Testis (tissue), 3 donors: Measurements from ENCODE around the gene ANKRD13D. TPM values are rescaled to one million over a fixed set of nuclear protein-coding genes. Genes with fewer than 3 reads are reported as not detected.

ENCODE experiments used
- DNase-seq: peaks from one replicate; pipeline ENCODE4 v3.0.0-alpha.2; 2019
- H3K27ac ChIP-seq, 2 donors: fragments of 200-600 bp; sonication (generic); one replicate each; pipeline ENCODE4 v1.5.1; 2019
- H3K27me3 ChIP-seq: fragments of 200-600 bp; sonication (generic); one replicate; pipeline ENCODE4 v1.5.1; 2019
- H3K36me3 ChIP-seq: fragments of 200-600 bp; sonication (generic); one replicate; pipeline ENCODE4 v1.5.1; 2017; ENCODE audit warnings: low read depth; ENCODE audit errors: missing control alignments
- H3K4me1 ChIP-seq: fragments of 200-600 bp; sonication (generic); one replicate; pipeline ENCODE4 v1.5.1; 2019
- H3K4me3 ChIP-seq, 2 donors: fragments of 200-600 bp; sonication (generic); one replicate each; pipeline ENCODE4 v1.5.1; 2017 to 2019
- H3K9me3 ChIP-seq: fragments of 200-600 bp; sonication (generic); one replicate; pipeline ENCODE4 v1.5.1; 2017
- POLR2A ChIP-seq: fragments of 450-650 bp; IDR thresholded peaks from one replicate; pipeline ENCODE4 v1.6.1; 2017; ENCODE audit warnings: antibody characterized with exemption, mild to moderate bottlenecking, moderate library complexity
- WGBS, 2 donors: methylation state at CpG; one replicate each; pipeline ENCODE4 v1.1.5; 2018; 5-methylcytosine and 5-hydroxymethylcytosine counted together
- intact Hi-C: fragments of 100-400 bp; cut with DNase I; formaldehyde crosslinking; loops from one replicate; pipeline ENCODE4 v1.15.1; 2023; ENCODE audit warnings: low total_unique reads
- polyA plus RNA-seq: library from polyadenylated mRNA; stranded (reverse); fragments of 350-450 nt; fragmentation: Illumina TruSeq; extraction: RNeasy Lipid Tissue Mini Kit (QIAGEN cat#74804); gene quantifications from one replicate; pipeline ENCODE4 v1.2.3, GENCODE V29; 2014; ENCODE audit warnings: low read depth, low replicate concordance; ENCODE audit not compliant: insufficient read depth
- total RNA-seq, 2 donors: library from RNA; depleted of rRNA; stranded (reverse); fragments of >200 nt; gene quantifications; one replicate each; pipeline ENCODE4 v1.2.3, GENCODE V29; 2016
- TF ChIP-seq, protein P1 (sequence below), 3 experiments: fragments of 450-650 bp in 2 of 3; fragments of 200-600 bp in 1 of 3; sonication (generic) in 1 of 3; IDR thresholded peaks; one replicate each; pipeline ENCODE4 v1.5.1; 2016 to 2019; ENCODE audit warnings: antibody characterized with exemption in 3 of 3, mild to moderate bottlenecking in 2 of 3, moderate library complexity in 1 of 3

Gene ANKRD13D
- total and polyA plus RNA-seq, 3 donors from 2014 or later, result 32.8 to 73.3 (median 66.2) TPM

DNA sequence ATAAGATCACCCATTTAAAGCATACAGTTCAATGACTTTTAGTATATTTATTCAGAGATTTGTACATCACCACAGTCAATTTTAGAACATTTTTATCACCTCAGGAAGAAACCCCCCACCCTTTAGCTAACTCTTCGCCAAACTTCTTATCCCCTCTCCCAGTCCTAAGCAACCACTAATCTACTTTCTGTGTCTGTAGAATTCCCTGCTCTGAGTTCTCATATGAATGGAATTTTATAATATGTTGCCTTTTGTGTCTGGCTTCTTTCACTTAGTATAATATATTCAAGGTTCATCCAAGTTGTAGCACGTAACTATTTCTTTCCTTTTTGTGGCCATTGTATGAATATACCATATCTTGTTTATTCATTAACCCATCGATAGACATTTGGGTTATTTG is 3.6 kb downstream of the ANKRD13D start:
- 48 to 51% methylated on average over 3 of the region's 3 CpGs for WGBS, 2 donors
- H3K4me1 ChIP-seq, result peaks cover 14% of the 10 kb centered on the region

DNA sequence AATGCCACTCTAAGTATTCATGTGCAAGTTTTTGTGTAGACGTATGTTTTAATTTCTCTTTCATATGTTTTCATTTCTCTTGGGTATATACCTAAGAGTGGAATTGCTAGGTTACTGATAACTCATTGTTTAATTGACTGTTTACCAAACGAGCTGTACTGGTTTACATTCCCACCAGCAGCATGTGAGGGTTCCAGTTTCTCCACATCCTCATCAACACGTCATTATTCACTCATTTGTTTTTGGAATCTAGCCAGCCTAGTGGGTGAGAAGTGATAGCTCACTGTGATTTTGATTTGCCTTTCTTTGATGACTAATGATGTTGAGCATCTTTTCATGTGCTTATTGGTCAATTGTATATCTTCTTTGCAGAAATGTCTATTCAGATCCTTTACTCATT is 4.0 kb downstream of the ANKRD13D start:
- no peaks in the 10 kb centered on the region for H3K9me3 ChIP-seq
- 66 to 72% methylated on average over 3 of the region's 3 CpGs for WGBS, 2 donors
- TF ChIP-seq, protein P1, sequence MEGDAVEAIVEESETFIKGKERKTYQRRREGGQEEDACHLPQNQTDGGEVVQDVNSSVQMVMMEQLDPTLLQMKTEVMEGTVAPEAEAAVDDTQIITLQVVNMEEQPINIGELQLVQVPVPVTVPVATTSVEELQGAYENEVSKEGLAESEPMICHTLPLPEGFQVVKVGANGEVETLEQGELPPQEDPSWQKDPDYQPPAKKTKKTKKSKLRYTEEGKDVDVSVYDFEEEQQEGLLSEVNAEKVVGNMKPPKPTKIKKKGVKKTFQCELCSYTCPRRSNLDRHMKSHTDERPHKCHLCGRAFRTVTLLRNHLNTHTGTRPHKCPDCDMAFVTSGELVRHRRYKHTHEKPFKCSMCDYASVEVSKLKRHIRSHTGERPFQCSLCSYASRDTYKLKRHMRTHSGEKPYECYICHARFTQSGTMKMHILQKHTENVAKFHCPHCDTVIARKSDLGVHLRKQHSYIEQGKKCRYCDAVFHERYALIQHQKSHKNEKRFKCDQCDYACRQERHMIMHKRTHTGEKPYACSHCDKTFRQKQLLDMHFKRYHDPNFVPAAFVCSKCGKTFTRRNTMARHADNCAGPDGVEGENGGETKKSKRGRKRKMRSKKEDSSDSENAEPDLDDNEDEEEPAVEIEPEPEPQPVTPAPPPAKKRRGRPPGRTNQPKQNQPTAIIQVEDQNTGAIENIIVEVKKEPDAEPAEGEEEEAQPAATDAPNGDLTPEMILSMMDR (IDR thresholded peaks at IDR 0.05), result no peak
- TF ChIP-seq POLR2A, result no peak
- H3K4me3 ChIP-seq, result no peak overlapping the region
- H3K4me1 ChIP-seq, result peaks cover 10% of the 10 kb centered on the region
- no peak overlapping the region for H3K27ac ChIP-seq
- no peaks in the 10 kb centered on the region for H3K27me3 ChIP-seq
- no peak for DNase-seq
- H3K36me3 ChIP-seq, result no peaks in the 10 kb centered on the region
- intact Hi-C loops, result no loop called here

More for the DNA sequence above, 3.6 kb downstream of the ANKRD13D start:
- Histone ChIP-seq H3K27me3 (no peaks in the 10 kb centered on the region), H3K36me3 (no peaks in the 10 kb centered on the region), H3K4me3 (no peak overlapping the region), H3K27ac (no peak overlapping the region), H3K9me3 (no peaks in the 10 kb centered on the region)
- DNase-seq, result no peak
- intact Hi-C loops, result no loop called here
- TF ChIP-seq POLR2A, result no peak
- TF ChIP-seq, protein P1 (IDR thresholded peaks at IDR 0.05), result no peak

DNA sequence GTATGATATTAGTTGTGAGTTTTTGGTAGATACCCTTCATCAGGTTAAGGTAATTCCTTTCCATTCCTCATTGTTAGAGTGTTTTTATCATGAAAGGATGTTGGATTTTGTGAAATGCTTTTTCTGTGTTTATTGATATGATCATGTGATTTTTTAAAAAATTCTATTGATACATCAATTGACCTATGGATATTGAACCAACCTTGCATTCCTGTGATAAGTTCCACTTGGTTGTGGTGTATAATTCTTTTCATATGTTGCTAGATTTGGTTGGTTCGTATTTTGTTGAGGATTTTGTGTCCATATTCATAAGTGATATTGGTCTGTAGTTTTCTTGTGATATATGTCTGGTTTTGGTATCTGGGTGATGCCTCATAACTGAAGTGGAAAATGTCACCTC is 6.7 kb downstream of the ANKRD13D start:
- Histone ChIP-seq H3K4me1 (no peaks in the 10 kb centered on the region), H3K27me3 (no peaks in the 10 kb centered on the region), H3K27ac (no peak overlapping the region), H3K36me3 (no peaks in the 10 kb centered on the region), H3K9me3 (no peaks in the 10 kb centered on the region), H3K4me3 (no peak overlapping the region)
- 97 to 100% methylated on average over 1 of the region's 1 CpG for WGBS, 2 donors
- DNase-seq, result no peak
- TF ChIP-seq, protein P1 (IDR thresholded peaks at IDR 0.05), result no peak
- no peak for TF ChIP-seq POLR2A
- intact Hi-C loops, result no loop called here

DNA sequence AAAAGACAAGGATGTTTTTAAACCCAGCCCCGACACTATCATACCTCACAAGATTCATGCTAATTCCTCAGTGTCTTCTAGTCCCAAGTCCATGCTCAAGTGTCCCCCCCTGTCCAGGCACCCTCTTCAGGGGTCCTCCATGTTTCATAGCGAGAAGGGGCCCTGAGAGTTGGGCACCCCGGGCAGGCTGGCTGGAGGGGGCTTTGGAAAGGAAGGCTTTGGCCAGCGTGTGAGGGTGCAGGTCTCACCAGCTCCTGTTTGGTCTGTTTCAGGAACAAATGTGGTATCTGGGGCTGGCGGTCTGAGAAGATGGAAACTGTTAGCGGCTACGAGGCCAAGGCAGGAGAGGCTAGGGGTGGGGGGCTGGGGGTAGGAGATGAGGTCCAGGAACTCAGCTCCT is 9.7 kb downstream of the ANKRD13D start:
- H3K36me3 ChIP-seq, result no peaks in the 10 kb centered on the region
- TF ChIP-seq, protein P1 (IDR thresholded peaks at IDR 0.05), result no peak
- no peak for TF ChIP-seq POLR2A
- 96% methylated on average over 7 of the region's 7 CpGs for WGBS, 2 donors
- intact Hi-C loops, result no loop called here
- H3K9me3 ChIP-seq, result no peaks in the 10 kb centered on the region
- H3K4me3 ChIP-seq, result no peak overlapping the region
- no peak for DNase-seq
- peaks cover 11% of the 10 kb centered on the region for H3K4me1 ChIP-seq
- H3K27me3 ChIP-seq, result no peaks in the 10 kb centered on the region
- no peak overlapping the region for H3K27ac ChIP-seq

DNA sequence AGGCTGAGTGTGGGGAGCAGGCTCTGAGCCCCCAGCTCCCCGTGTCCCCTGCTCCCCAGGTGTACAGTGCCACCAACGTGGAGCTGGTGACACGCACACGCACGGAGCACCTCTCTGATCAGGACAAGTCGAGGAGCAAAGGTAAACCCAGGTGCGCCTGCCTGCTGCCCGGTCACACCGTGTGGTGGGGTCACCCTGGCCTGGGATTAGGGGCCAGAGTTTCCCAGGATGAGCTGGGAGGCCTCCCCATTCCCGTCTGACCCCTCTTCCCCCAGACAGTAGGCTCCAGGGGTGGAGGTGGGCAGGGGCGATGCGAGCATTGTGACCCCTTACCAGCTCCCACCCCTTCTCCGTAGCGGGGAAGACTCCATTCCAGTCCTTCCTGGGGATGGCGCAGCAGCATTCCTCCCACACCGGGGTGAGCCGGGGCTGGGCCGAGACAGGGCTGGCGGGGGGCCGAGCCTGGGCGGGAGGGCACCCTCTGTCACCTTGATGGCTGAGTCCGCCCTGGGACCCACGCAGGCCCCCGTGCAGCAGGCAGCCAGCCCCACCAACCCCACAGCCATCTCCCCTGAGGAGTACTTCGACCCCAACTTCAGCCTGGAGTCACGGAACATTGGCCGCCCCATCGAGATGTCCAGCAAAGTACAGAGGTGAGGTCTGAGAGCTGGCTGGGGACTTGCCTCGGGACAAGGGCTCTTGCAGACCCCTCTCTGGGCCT is 10.5 kb downstream of the ANKRD13D start:
- Histone ChIP-seq H3K27ac (no peak overlapping the region), H3K4me3 (no peak overlapping the region), H3K9me3 (no peaks in the 10 kb centered on the region), H3K36me3 (no peaks in the 10 kb centered on the region), H3K27me3 (no peaks in the 10 kb centered on the region), H3K4me1 (peaks cover 20% of the 10 kb centered on the region)
- no peak for TF ChIP-seq POLR2A
- TF ChIP-seq, protein P1 (IDR thresholded peaks at IDR 0.05), result no peak
- no peak for DNase-seq
- intact Hi-C loops, result no loop called here
- 92 to 95% methylated on average over 10 to 29 of the region's 29 CpGs for WGBS, 2 donors
